ENCODE results near the gene DUS4L.

DNA sequence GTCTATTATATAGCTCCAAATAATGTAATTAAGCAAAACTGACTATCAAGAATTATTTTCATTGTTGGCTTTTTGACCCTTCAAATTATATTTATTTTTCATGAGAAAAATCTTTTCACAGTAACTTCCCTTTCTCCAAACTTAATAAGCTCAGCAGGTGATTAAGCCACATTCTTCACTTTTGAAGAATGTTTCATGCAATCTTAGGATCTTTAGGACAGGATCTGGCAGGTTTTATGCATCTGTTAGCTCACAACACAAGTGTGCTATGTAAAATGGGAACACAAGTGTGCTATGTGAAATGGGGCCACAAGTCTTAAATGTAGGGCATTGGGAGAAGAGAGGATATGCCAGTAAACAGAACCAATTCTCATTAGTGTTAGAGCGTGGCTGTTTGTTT, 42.5 kb downstream of the DUS4L start:
- TF ChIP-seq, protein P1, sequence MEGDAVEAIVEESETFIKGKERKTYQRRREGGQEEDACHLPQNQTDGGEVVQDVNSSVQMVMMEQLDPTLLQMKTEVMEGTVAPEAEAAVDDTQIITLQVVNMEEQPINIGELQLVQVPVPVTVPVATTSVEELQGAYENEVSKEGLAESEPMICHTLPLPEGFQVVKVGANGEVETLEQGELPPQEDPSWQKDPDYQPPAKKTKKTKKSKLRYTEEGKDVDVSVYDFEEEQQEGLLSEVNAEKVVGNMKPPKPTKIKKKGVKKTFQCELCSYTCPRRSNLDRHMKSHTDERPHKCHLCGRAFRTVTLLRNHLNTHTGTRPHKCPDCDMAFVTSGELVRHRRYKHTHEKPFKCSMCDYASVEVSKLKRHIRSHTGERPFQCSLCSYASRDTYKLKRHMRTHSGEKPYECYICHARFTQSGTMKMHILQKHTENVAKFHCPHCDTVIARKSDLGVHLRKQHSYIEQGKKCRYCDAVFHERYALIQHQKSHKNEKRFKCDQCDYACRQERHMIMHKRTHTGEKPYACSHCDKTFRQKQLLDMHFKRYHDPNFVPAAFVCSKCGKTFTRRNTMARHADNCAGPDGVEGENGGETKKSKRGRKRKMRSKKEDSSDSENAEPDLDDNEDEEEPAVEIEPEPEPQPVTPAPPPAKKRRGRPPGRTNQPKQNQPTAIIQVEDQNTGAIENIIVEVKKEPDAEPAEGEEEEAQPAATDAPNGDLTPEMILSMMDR (IDR thresholded peaks at IDR 0.05; ENCODE audit: low read depth, low read length) = no peak
- TF ChIP-seq EZH2phosphoT487 (IDR thresholded peaks at IDR 0.05; ENCODE audit: low read depth) = no peak
